ENCODE measurements around the gene COLEC11.

Gene COLEC11

DNA sequence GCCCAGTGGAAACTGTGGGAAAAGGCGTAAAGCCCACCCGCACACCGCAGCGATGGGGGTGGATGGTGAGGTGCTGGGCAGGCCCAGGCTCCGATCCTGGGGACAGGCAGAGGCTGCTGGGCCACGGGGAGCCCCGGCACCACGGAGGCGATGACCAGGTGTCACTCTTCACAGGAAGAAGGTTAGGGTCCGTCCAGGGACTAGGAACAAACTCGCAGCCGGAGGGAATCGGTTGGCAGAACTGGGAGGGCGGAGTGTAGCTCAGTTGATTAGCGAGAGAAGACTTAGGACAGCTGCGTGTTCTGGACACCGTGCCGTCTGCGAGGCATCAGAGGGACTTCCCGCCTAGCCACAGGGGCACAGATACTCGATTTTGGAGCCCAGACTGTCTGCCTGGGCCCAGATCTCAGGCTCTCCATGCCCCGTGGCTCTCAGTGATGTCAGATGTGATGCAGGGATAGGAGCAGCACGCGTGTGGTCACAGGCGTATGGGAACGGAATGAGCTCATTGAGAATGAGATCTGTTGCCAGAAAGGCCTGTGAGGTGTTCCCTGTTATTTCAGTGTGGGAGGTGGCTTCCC is 47.0 kb downstream of the COLEC11 start:
- no peaks in the 10 kb centered on the region for H3K9me3 ChIP-seq (ENCODE audit: control insufficient read depth, insufficient read depth, low read length)
- no peak overlapping the region for H3K9ac ChIP-seq (ENCODE audit: low read depth, low read length)
- no peaks in the 10 kb centered on the region for H3K36me3 ChIP-seq (ENCODE audit: insufficient read depth, low read length)
- H3K4me1 ChIP-seq (ENCODE audit: insufficient read depth, low read length) = no peaks in the 10 kb centered on the region

DNA sequence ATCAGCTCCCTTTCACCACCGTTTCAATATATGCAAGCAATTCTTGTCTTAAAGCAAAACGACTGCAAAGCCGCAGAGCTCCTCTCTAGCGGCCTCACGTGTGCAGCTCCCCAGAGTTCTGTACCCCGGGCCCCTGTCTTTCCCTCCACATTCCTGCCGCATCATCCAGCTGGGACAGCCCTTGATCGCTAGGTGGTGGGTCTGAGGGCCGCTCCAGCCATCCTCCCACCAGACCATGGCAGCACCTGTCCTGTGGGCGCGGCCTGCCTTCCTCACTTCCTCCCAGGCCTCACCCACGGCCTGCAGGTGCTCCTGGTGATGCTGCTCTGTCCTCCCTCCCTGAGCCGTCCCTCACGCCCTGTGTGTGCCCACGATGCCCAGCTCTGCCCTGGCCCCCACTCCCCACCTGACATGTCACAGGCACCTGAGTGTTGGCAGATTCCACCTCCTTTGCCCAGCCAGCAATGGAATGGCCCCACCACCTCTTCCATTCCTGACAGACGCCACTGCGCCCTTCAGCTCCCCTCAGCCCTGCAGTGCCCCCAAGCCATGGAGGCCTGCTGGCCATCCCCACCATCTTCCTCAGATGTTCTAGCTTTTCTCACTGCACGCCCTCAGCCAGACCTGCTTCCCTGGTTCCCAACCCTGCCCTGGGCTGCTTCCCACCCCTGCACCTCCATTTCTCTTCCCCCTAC is 47.8 kb downstream of the COLEC11 start:
- H3K9ac ChIP-seq (ENCODE audit: low read depth, low read length) = no peak overlapping the region
- no peaks in the 10 kb centered on the region for H3K4me1 ChIP-seq (ENCODE audit: insufficient read depth, low read length)
- H3K36me3 ChIP-seq (ENCODE audit: insufficient read depth, low read length) = no peaks in the 10 kb centered on the region
- H3K9me3 ChIP-seq (ENCODE audit: control insufficient read depth, insufficient read depth, low read length) = no peaks in the 10 kb centered on the region

GRCh38 chr2:3643371-3644245 is 48.7 kb downstream of the COLEC11 start:
- Histone ChIP-seq H3K9me3 (ENCODE audit: control insufficient read depth, insufficient read depth, low read length) (no peaks in the 10 kb centered on the region), H3K4me1 (ENCODE audit: insufficient read depth, low read length) (no peaks in the 10 kb centered on the region), H3K36me3 (ENCODE audit: insufficient read depth, low read length) (no peaks in the 10 kb centered on the region), H3K9ac (ENCODE audit: low read depth, low read length) (no peak overlapping the region)

- Histone ChIP-seq H3K4me1 (ENCODE audit: insufficient read depth, low read length) (no peaks in the 10 kb centered on the region), H3K9me3 (ENCODE audit: control insufficient read depth, insufficient read depth, low read length) (no peaks in the 10 kb centered on the region), H3K36me3 (ENCODE audit: insufficient read depth, low read length) (no peaks in the 10 kb centered on the region), H3K9ac (ENCODE audit: low read depth, low read length) (no peak overlapping the region)
These were observed 49.3 kb downstream of the COLEC11 start for GRCh38 chr2:3644246-3644525.

- Histone ChIP-seq H3K9me3 (ENCODE audit: control insufficient read depth, insufficient read depth, low read length) (no peaks in the 10 kb centered on the region), H3K9ac (ENCODE audit: low read depth, low read length) (no peak overlapping the region), H3K36me3 (ENCODE audit: insufficient read depth, low read length) (no peaks in the 10 kb centered on the region), H3K4me1 (ENCODE audit: insufficient read depth, low read length) (no peaks in the 10 kb centered on the region)
These were observed 50.1 kb downstream of the COLEC11 start for GRCh38 chr2:3644891-3645605.

- Histone ChIP-seq H3K4me1 (ENCODE audit: insufficient read depth, low read length) (no peaks in the 10 kb centered on the region), H3K9ac (ENCODE audit: low read depth, low read length) (no peak overlapping the region), H3K9me3 (ENCODE audit: control insufficient read depth, insufficient read depth, low read length) (no peaks in the 10 kb centered on the region), H3K36me3 (ENCODE audit: insufficient read depth, low read length) (no peaks in the 10 kb centered on the region)
These were observed 51.0 kb downstream of the COLEC11 start for GRCh38 chr2:3645745-3646389.

- Histone ChIP-seq H3K4me1 (ENCODE audit: insufficient read depth, low read length) (no peaks in the 10 kb centered on the region), H3K9ac (ENCODE audit: low read depth, low read length) (no peak overlapping the region), H3K9me3 (ENCODE audit: control insufficient read depth, insufficient read depth, low read length) (no peaks in the 10 kb centered on the region), H3K36me3 (ENCODE audit: insufficient read depth, low read length) (no peaks in the 10 kb centered on the region)
These were observed 51.5 kb downstream of the COLEC11 start for GRCh38 chr2:3646446-3646845.

DNA sequence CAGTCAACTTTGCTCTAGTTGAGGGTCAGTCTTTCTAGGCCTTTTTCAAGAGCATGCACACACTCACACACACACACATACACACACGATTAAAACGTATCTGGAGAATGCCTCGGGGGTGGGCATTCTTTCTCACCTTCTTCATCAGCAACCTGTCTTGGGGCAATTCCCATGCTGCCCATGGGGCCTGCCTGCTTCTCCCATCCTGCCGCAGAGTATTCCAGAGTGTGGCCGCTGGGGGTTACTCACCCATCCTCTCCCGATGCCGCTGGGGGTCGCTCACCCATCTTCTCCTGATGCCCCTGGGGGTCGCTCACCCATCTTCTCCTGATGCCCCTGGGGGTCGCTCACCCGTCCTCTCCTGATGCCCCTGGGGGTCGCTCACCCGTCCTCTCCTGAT is 52.3 kb downstream of the COLEC11 start:
- Histone ChIP-seq H3K36me3 (ENCODE audit: insufficient read depth, low read length) (no peaks in the 10 kb centered on the region), H3K9me3 (ENCODE audit: control insufficient read depth, insufficient read depth, low read length) (no peaks in the 10 kb centered on the region), H3K4me1 (ENCODE audit: insufficient read depth, low read length) (no peaks in the 10 kb centered on the region), H3K9ac (ENCODE audit: low read depth, low read length) (no peak overlapping the region)

GRCh38 chr2:3647831-3648651 is 53.1 kb downstream of the COLEC11 start:
- Histone ChIP-seq H3K36me3 (ENCODE audit: insufficient read depth, low read length) (no peaks in the 10 kb centered on the region), H3K9me3 (ENCODE audit: control insufficient read depth, insufficient read depth, low read length) (no peaks in the 10 kb centered on the region), H3K4me1 (ENCODE audit: insufficient read depth, low read length) (no peaks in the 10 kb centered on the region)

GRCh38 chr2:3648652-3649177 is 53.8 kb downstream of the COLEC11 start:
- no peak overlapping the region for H3K9ac ChIP-seq (ENCODE audit: low read depth, low read length)
- H3K4me1 ChIP-seq (ENCODE audit: insufficient read depth, low read length) = no peaks in the 10 kb centered on the region
- no peaks in the 10 kb centered on the region for H3K36me3 ChIP-seq (ENCODE audit: insufficient read depth, low read length)
- no peaks in the 10 kb centered on the region for H3K9me3 ChIP-seq (ENCODE audit: control insufficient read depth, insufficient read depth, low read length)

More at GRCh38 chr2:3647831-3648651, 53.1 kb downstream of the COLEC11 start:
- no peak overlapping the region for H3K9ac ChIP-seq (ENCODE audit: low read depth, low read length)

- no peak overlapping the region for H3K9ac ChIP-seq (ENCODE audit: low read depth, low read length)
- no peaks in the 10 kb centered on the region for H3K9me3 ChIP-seq (ENCODE audit: control insufficient read depth, insufficient read depth, low read length)
- no peaks in the 10 kb centered on the region for H3K4me1 ChIP-seq (ENCODE audit: insufficient read depth, low read length)
- H3K36me3 ChIP-seq (ENCODE audit: insufficient read depth, low read length) = no peaks in the 10 kb centered on the region
These were observed 54.7 kb downstream of the COLEC11 start for GRCh38 chr2:3649581-3649980.

- no peak overlapping the region for H3K9ac ChIP-seq (ENCODE audit: low read depth, low read length)
- no peaks in the 10 kb centered on the region for H3K36me3 ChIP-seq (ENCODE audit: insufficient read depth, low read length)
- H3K4me1 ChIP-seq (ENCODE audit: insufficient read depth, low read length) = no peaks in the 10 kb centered on the region
- no peaks in the 10 kb centered on the region for H3K9me3 ChIP-seq (ENCODE audit: control insufficient read depth, insufficient read depth, low read length)
These were observed 55.4 kb downstream of the COLEC11 start for GRCh38 chr2:3650140-3650920.
